Parathyroid adenoma (tissue), 2 donors: ENCODE data around the gene ZSCAN9.

Experiments
- H2AFZ ChIP-seq: fragments of 300-600 bp; sonication (generic); one replicate; pipeline ENCODE4 v1.7.0; 2017; ENCODE audit warnings: antibody characterized with exemption, mild to moderate bottlenecking
- H3K27ac ChIP-seq: fragments of 300-600 bp; sonication (generic); one replicate; pipeline ENCODE4 v1.7.0; 2017
- H3K27me3 ChIP-seq: fragments of 300-600 bp; sonication (generic); one replicate; pipeline ENCODE4 v1.7.0; 2017; ENCODE audit warnings: low read length; ENCODE audit not compliant: control insufficient read depth, insufficient read depth
- H3K36me3 ChIP-seq: fragments of 300-600 bp; sonication (generic); one replicate; pipeline ENCODE4 v1.7.0; 2017; ENCODE audit warnings: low read length; ENCODE audit not compliant: control insufficient read depth, insufficient read depth
- H3K4me1 ChIP-seq: fragments of 300-600 bp; sonication (generic); one replicate; pipeline ENCODE4 v1.7.0; 2017; ENCODE audit warnings: control low read depth
- H3K4me2 ChIP-seq: fragments of 300-600 bp; sonication (generic); one replicate; pipeline ENCODE4 v1.7.0; 2017; ENCODE audit warnings: low read length
- H3K4me3 ChIP-seq: fragments of 300-600 bp; sonication (generic); one replicate; pipeline ENCODE4 v1.7.0; 2017; ENCODE audit warnings: low read depth, low read length
- H3K79me2 ChIP-seq: fragments of 300-600 bp; sonication (generic); one replicate; pipeline ENCODE4 v1.7.0; 2017; ENCODE audit warnings: control low read depth
- H3K9ac ChIP-seq: fragments of 300-600 bp; sonication (generic); one replicate; pipeline ENCODE4 v1.7.0; 2017; ENCODE audit warnings: mild to moderate bottlenecking
- H3K9me3 ChIP-seq: fragments of 300-600 bp; sonication (generic); one replicate; pipeline ENCODE4 v1.7.0; 2017; ENCODE audit warnings: low read length; ENCODE audit not compliant: control insufficient read depth
- TF ChIP-seq, protein P1 (sequence below): fragments of 300-600 bp; sonication (generic); IDR thresholded peaks from one replicate; pipeline ENCODE4 v1.7.0; 2017; ENCODE audit warnings: antibody characterized with exemption, mild to moderate bottlenecking
- donor health status: primary hyperparathyroidism.

ZSCAN9 gene

DNA sequence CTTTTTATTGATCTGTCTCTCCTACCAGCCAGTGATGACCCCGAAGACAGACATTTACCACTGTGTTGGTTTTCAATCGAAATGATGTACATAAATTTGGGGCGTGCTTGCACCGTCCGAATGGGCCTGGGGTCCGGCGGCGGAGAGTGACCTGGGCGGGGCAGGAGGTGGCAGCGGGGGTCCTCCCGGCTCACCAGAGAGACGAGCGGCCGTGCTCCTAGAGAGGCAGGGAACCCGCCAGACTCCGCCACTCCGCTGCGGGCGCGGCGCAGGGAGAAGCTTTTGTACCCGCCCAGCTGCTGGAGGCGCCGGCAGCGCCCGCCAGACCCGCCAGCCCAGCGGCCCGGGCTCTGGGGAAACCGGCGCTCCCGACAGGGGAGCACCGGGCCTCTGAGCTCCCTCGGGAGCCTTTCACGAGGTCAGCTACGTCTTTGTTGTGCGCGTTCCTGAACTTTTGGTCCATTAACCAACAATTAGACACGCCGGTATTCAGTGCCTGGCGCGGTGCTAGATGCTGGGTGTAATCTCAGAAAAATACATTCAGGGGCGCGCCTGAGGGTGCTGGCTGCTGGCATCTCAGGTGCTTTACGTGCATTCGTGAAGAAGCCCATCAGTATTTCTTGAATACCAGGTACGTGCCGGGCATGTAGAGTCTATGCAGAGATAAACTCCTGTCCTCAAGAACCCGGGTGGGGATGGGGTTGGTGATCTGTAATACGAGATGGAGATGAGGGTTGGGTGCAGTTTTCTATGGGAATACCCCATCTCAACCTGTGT is 56.4 kb downstream of the ZSCAN9 start, which contains the start of gene PGBD1:
Gene PGBD1 (plus strand): TSS at position 285 of the 777 bp plus-strand sequence. CDS start 2,242 bp downstream, outside the sequence.
- H3K4me3 ChIP-seq: peak within 1 kb of the TSS; percentile 74
- H3K9ac ChIP-seq: no peak within 1 kb of the TSS
- no peaks in the 10 kb centered on the region for H3K4me1 ChIP-seq
- TF ChIP-seq, protein P1, sequence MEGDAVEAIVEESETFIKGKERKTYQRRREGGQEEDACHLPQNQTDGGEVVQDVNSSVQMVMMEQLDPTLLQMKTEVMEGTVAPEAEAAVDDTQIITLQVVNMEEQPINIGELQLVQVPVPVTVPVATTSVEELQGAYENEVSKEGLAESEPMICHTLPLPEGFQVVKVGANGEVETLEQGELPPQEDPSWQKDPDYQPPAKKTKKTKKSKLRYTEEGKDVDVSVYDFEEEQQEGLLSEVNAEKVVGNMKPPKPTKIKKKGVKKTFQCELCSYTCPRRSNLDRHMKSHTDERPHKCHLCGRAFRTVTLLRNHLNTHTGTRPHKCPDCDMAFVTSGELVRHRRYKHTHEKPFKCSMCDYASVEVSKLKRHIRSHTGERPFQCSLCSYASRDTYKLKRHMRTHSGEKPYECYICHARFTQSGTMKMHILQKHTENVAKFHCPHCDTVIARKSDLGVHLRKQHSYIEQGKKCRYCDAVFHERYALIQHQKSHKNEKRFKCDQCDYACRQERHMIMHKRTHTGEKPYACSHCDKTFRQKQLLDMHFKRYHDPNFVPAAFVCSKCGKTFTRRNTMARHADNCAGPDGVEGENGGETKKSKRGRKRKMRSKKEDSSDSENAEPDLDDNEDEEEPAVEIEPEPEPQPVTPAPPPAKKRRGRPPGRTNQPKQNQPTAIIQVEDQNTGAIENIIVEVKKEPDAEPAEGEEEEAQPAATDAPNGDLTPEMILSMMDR: no peak
- H3K4me2 ChIP-seq: peak within 1 kb of the TSS; percentile 86
- no peak within 1 kb of the TSS for H3K27ac ChIP-seq
- H3K9me3 ChIP-seq: no peaks in the 10 kb centered on the region
- peak within 1 kb of the TSS; percentile 93 for H2AFZ ChIP-seq
- H3K36me3 ChIP-seq: no peaks in the 10 kb centered on the region
- H3K27me3 ChIP-seq: no peaks in the 10 kb centered on the region
- H3K79me2 ChIP-seq: no peaks in the 10 kb centered on the region

DNA sequence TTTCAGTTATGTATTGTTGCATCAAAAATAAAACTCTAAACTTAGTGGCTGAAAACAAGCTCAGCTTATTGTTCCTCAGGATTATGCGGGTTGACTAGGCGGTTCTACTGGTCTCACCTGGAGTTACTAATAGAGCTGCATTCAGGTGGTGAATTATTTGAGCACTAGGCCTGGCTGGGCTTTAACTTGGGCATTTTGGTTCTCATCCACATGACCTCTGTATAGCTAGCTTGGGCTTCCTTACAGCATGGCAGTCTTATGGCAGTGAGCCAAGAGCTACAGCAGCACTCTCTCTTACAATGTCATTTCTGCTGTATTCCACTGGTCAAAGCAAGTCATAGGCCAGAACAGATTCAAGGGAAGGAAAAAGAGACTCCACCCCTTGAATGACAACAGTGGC is 57.9 kb downstream of the ZSCAN9 start:
- no peaks in the 10 kb centered on the region for H3K9me3 ChIP-seq
- H3K27me3 ChIP-seq: no peaks in the 10 kb centered on the region
- H3K36me3 ChIP-seq: no peaks in the 10 kb centered on the region
- no peak overlapping the region for H3K4me2 ChIP-seq
- H3K79me2 ChIP-seq: no peaks in the 10 kb centered on the region
- TF ChIP-seq, protein P1: no peak
- H2AFZ ChIP-seq: no peak overlapping the region
- no peaks in the 10 kb centered on the region for H3K4me1 ChIP-seq
- no peak overlapping the region for H3K9ac ChIP-seq
- no peak overlapping the region for H3K27ac ChIP-seq
- no peak overlapping the region for H3K4me3 ChIP-seq
